HG03521 (cell line): ENCODE measurements around the gene PHF2.

Experiments
- ATAC-seq: cut with Tn5 transposase; IDR thresholded peaks from one replicate; pipeline ENCODE4 v1.9.1; 2021; ENCODE audit warnings: mild to moderate bottlenecking, moderate library complexity; ENCODE audit not compliant: unreplicated experiment

The PHF2 gene

GRCh38 chr9:93648836-93649235 lies 72.5 kb downstream of the PHF2 start:
- ATAC-seq = no peak

DNA sequence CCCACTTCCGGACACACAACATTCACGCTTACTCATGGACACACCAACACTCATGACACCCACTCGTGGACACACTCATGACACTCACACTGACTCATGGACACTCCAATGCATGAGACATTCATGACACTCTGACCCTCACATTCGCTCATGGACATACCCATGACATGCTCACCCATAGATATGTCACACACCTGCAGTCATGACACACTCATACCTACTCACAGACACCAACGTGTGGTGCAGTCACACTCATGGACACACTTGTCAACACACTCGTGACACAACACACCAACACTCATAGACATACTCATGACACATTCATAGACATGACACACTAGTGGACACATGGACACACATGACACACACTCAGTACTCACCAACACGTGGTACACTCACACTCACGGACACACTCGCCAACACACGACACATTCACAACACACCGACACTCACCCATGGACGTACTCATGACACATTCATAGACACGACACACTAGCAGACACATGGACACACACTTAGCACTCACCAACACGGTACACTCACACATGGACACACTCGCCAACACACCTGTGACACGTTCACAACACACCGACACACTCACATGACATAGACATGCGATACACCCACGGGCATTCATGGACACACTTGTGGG lies 73.4 kb downstream of the PHF2 start:
- ATAC-seq = no peak

DNA sequence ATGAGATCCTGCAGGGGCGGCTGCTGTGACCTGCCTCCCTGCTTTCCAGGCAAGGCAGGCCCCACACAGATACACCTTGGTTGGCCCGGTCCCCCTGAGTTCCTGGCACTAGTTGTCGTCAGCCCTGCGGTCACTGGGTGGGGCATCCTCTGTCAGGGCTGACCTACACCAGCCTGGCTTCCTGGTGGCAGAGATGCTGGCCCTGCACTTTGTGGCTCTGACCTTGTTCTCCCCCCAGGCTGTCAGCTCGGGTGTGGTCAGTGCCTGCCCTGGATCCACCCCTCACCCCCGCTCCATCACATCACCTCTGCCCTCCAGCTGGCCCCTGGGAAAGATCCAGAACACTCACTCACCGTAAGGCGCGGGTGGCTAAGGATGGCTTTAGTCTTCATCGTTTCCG lies 74.1 kb downstream of the PHF2 start:
- no peak for ATAC-seq

DNA sequence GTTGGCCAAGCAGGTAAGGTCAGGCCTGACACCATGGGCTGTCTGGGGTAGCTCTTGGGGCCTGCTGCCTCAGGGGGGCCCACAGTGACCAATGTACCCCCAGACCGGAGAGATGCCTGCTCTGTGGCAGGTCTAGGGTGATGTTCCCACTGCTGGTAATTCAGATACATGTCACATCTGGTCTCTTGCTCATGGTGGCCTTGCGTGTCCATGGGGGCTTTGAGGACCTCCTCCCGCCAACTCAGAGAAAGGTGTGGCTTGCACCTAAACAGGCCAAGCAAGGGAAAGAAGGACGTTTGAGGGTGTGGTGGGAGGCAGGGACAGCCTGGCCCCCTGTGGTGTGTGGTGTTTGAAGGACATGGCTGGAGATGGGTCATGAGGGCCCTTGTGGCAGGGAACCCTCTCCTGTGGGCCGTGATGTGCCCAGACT lies 75.2 kb downstream of the PHF2 start:
- ATAC-seq = no peak

DNA sequence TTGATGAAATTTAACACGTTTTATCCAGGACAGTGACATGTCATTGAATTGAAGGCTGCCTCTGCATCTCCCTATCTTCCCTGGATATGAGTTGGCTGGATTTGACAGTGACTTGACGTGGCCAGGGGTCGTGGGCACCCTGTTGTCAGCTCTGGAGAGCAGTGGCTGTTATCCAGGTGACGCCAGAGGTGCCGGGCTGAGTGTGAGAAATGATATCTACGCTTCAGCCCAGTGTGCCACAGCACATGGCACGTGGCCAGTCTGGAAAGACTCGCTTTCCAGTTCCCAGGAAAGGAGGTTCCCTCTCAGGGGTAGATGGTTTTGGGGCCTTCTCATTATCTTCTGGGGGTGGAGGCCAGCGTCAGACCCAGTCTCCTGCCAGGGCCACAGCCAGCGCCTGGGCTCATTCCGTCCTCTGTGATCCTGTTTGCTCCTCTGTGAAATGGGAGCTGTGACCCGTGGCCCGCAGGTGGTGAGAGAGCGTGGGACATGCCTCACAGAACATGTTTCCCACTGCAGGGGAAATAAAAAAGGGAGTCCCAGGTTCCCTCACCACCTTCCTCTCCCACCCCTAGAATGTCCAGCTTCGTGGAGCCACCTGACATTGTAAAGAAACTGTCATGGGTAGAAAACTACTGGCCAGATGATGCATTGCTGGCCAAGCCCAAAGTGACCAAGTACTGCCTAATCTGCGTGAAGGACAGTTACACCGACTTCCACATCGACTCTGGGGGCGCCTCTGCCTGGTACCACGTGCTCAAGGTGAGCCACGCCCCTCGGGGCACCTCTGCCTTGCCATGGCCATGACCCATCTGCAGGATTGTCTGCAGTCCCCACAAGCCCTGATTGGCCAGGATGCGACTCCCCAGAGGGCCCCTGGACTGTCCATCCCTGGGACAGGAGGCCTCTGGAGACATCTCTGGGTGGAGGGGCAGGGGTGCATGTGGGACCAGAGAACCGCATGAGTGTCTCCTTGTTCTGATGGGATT lies 76.5 kb downstream of the PHF2 start:
- ATAC-seq = no peak

DNA sequence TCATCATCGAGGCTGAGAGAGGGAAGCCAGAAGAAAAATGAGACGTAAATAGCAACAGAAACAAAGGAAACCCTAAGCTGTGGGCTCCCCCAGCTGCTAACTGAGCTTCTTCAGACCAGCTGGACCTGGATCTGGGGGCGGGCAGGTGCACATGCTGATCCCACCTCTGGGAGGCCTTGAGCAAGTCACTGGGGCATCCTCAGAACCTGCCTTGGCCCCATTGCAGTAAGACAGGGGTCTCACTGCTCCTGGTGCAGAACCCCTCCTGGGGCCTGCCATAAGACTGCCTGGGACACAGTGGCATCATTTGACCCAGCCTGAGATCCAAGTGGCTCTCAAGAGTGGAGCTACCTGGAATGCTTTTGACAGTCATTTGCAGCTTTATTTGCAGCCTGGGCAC lies 77.4 kb downstream of the PHF2 start:
- no peak for ATAC-seq

GRCh38 chr9:93654351-93654961 lies 78.1 kb downstream of the PHF2 start:
- ATAC-seq = no peak

DNA sequence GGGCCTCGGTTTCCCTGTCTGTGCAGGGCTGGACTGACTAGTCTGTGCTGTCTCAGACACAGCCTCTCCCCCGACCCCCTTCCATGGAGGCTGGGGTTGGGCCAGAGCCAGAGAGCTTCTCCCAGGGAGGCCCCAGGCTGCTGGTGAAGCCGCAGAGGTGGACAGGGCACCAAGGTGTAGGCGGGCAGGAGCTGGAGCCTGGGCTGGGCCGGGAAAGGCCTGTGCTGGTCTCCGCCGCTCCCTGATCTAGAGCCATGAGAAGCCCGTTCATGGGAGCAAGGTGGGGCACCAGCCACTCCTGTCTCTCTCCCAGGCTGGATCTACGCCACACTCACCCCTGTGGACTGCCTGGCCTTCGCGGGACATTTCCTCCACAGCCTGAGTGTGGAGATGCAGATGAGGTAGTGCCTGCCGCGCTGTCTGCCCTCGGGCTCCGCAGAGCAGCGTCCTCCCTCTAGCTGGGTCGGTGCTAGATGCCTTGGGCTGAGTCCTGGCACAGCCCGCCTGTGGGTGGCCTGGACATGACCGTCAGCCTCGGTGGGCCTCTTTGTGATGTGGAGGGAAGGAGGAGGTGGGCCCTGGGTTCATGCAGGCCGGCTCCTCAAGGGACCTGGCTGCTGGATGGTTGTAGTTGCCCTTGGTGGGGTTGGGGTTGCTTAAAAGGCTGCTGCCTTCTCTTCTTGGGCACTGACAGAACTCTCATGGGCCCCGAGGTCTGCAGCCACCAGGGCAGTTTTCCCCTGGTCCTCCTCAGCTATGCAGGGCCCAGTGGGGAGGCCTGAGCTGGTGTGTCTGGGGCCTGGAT lies 79.4 kb downstream of the PHF2 start:
- no peak for ATAC-seq

DNA sequence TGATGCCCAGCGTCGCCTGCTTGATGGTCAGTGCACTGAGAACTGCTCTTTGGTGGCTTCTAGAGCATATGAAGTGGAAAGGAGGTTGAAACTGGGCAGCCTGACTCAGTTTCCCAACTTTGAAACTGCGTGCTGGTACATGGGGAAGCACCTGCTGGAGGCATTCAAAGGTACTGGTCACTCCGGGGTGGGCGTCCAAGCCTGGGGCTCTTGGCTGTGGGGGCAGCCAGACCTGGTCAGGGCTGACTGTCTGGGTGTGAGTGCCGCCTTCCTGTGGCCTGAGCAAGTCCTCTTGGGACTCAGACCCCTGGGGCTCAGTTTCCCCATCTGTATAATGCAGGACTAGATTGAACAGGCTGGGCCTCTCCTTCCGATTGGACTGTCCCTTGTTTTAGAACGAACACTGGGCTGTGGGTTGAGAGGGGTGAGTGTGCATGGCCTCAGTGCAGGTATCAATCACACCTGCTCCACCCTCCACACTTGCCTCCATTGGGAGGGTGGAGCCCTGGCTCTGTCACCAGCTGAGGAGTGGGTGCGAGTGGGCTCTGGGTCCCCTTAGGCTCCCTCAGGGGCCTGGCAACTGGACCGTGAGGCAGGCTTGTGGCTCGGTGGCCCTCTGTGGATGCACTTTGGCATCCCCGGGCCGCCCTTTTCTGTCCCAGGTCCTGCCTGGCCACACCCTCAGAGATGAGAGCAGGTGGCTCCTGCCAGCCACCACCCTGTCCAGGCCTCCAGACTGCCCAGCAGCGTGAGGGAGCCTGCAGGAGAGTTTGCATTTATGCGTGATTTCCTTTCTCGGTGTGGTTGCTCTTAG lies 80.2 kb downstream of the PHF2 start:
- ATAC-seq = no peak

- ATAC-seq = no peak
Observed at GRCh38 chr9:93657331-93658111, 81.1 kb downstream of the PHF2 start.

- ATAC-seq = no peak
Observed at GRCh38 chr9:93658184-93658925, 82.0 kb downstream of the PHF2 start.

- ATAC-seq = no peak
Observed at GRCh38 chr9:93659044-93659836, 82.9 kb downstream of the PHF2 start.

DNA sequence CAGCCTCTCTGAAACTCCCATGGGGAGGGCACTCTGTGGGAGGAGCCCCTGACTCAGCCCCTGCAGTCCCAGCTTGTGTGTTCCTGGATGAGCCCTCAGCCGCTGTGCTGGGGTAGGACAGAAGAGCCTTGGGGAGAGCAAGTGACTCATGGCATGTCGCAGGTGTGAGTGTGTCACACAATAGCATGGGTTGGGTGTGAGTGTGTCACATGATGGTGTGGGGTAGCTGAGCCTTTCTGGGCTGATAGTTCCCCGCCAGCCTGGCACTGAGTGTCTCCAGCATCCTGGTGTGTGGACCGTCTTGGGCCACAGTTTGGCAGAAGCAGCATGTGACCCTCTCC lies 83.4 kb downstream of the PHF2 start:
- ATAC-seq = no peak

DNA sequence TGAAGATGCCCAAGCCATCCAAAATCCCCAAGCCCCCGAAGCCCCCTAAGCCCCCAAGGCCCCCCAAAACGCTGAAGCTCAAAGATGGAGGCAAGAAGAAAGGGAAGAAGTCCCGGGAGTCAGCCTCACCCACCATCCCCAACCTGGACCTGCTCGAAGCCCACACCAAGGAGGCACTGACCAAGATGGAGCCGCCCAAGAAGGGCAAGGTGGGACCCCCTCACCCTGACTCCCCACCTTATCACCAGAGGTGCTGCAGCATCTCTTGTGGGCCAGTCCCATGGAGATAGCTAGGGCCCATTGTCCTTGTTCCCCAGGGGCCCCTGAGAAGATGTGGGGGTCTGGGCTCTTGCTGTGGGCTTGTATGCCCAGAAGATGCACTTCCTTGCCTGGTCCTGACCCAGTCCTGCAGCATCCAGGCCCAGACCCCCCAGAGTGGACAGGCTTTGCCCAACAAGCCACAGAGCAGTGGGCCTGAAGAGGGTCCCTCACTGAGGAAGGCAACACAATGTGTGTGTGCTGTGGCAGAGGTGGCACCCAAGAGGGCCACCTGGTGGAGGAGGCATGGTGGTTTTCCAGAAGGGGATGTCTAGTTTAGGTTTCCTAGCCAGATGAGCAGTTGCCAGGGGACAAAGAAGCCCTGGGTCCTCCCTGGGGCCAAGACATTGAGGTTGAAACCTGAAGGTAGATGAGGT lies 84.1 kb downstream of the PHF2 start:
- ATAC-seq = no peak

- no peak for ATAC-seq
Observed at GRCh38 chr9:93661591-93661990, 85.2 kb downstream of the PHF2 start.

- no peak for ATAC-seq
Observed at GRCh38 chr9:93662016-93662638, 85.7 kb downstream of the PHF2 start.
